ENCODE data around the gene TNS4. TPM values are rescaled to one million over a fixed set of nuclear protein-coding genes. Genes with fewer than 3 reads are reported as not detected.

The TNS4 gene
- total and polyA plus RNA-seq, 9 of the 15 experiments (the other 6 are each of a cell fraction or from before 2014, with no cell fraction given) = 0.04 to 0.73 (median 0.24) TPM; not detected in 1

DNA sequence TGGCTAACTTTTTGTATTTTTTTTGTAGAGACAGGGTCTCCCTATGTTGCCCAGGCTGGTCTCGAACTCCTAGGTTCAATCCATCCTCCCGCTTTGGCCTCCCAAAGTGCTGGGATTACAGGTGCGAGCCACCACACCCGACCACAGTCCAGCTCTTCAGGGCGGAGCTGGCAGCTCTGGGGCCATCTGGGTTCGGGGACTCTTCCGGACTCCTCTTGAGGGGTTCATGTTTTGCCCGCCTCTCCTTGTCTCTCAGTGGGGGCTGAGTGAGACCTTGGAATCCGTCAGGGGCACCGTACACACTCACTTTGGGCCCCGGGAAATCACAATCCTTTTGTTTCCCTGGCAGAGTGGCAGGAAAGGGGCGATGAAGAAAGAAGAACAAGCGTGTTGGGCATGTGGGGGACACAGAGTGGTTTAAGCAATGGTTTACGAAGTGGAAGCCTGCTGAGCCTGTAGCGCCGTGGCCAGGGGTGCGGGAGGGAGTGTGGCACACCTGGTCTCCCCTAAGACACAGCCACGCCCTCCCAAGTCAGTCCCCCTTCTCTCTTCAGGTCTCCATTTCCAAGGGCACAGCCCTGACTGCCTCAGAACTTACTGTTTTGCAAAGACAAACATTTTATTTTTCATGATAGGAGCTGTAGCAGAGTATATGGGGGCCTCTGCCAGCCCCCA is 26.1 kb downstream of the TNS4 start (continued):
- TF ChIP-seq, protein P1, sequence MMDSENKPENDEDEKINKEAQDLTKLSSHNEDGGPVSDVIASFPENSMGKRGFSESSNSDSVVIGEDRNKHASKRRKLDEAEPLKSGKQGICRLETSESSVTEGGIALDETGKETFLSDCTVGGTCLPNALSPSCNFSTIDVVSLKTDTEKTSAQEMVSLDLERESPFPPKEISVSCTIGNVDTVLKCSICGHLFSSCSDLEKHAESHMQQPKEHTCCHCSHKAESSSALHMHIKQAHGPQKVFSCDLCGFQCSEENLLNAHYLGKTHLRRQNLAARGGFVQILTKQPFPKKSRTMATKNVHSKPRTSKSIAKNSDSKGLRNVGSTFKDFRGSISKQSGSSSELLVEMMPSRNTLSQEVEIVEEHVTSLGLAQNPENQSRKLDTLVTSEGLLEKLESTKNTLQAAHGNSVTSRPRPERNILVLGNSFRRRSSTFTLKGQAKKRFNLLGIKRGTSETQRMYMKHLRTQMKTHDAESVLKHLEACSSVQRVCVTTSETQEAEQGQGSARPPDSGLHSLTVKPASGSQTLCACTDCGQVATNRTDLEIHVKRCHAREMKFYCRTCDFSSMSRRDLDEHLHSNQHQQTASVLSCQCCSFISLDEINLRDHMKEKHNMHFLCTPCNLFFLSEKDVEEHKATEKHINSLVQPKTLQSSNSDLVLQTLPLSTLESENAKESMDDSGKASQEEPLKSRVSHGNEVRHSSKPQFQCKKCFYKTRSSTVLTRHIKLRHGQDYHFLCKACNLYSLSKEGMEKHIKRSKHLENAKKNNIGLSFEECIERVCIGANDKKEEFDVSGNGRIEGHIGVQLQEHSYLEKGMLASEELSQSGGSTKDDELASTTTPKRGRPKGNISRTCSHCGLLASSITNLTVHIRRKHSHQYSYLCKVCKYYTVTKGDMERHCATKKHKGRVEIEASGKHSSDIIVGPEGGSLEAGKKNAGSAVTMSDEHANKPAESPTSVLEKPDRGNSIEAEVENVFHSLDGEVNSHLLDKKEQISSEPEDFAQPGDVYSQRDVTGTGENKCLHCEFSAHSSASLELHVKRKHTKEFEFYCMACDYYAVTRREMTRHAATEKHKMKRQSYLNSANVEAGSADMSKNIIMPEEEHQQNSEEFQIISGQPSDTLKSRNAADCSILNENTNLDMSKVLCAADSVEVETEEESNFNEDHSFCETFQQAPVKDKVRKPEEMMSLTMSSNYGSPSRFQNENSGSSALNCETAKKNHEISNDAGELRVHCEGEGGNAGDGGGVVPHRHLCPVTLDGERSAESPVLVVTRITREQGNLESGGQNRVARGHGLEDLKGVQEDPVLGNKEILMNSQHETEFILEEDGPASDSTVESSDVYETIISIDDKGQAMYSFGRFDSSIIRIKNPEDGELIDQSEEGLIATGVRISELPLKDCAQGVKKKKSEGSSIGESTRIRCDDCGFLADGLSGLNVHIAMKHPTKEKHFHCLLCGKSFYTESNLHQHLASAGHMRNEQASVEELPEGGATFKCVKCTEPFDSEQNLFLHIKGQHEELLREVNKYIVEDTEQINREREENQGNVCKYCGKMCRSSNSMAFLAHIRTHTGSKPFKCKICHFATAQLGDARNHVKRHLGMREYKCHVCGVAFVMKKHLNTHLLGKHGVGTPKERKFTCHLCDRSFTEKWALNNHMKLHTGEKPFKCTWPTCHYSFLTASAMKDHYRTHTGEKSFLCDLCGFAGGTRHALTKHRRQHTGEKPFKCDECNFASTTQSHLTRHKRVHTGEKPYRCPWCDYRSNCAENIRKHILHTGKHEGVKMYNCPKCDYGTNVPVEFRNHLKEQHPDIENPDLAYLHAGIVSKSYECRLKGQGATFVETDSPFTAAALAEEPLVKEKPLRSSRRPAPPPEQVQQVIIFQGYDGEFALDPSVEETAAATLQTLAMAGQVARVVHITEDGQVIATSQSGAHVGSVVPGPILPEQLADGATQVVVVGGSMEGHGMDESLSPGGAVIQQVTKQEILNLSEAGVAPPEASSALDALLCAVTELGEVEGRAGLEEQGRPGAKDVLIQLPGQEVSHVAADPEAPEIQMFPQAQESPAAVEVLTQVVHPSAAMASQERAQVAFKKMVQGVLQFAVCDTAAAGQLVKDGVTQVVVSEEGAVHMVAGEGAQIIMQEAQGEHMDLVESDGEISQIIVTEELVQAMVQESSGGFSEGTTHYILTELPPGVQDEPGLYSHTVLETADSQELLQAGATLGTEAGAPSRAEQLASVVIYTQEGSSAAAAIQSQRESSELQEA (IDR thresholded peaks at IDR 0.05; ENCODE audit: low read depth) = no peak
- no peak for TF ChIP-seq FUS (optimal IDR thresholded peaks at IDR 0.05; ENCODE audit: low read depth, low read length)
- no peak for TF ChIP-seq BRF2 (IDR thresholded peaks at IDR 0.05; ENCODE audit: borderline replicate concordance, insufficient read depth, insufficient read length)
- no peak for TF ChIP-seq ARNT (IDR thresholded peaks at IDR 0.05)
- TF ChIP-seq SNIP1 (IDR thresholded peaks at IDR 0.05; ENCODE audit: low read depth) = no peak
- TF ChIP-seq VEZF1 (CRISPR knock-in tag; IDR thresholded peaks at IDR 0.05) = no peak
- no peak for TF ChIP-seq POLR2A (conservative IDR thresholded peaks at IDR 0.05)
- TF ChIP-seq SMAD1 (IDR thresholded peaks at IDR 0.05; ENCODE audit: low read depth, low read length, partially characterized antibody) = no peak
- TF ChIP-seq NFRKB (IDR thresholded peaks at IDR 0.05; ENCODE audit: low read depth) = no peak
- no peak for TF ChIP-seq KLF10 (CRISPR knock-in tag; IDR thresholded peaks at IDR 0.05)

Measured in K562 (cell line).